Naive thymus-derived CD8-positive, alpha-beta T cell (primary cell): ENCODE measurements around the gene JTB. TPM values are rescaled to one million over a fixed set of nuclear protein-coding genes. Genes with fewer than 3 reads are reported as not detected.

Experiments used
- ATAC-seq, 2 donors: fragments of 150-1000 bp; cut with Tn5 transposase in 1 of 2; sonication (Bioruptor Pico), chemical (Tn5 transposase) in 1 of 2; 1 replicate in 1 of 2; 2 replicates in 1 of 2; pipeline ENCODE4 v1.10.0; 2021; ENCODE audit warnings: mild to moderate bottlenecking in 2 of 2, moderate library complexity in 2 of 2
- POLR2A ChIA-PET: fragments of 350-600 bp; sonication (Branson Sonifier 250); formaldehyde crosslinking; loops from one replicate; lab custom pipeline; 2021; ENCODE audit warnings: antibody characterized with exemption; lab: Charles Lee
- DNase-seq, 10 donors: peaks; one replicate each; pipeline versions ENCODE4 v3.0.0 to v3.0.0-alpha.2; 2020 to 2022
- H3K27ac Mint-ChIP-seq, 10 donors: one replicate each; pipeline ENCODE4 v1.8.0; 2020 to 2022; ENCODE audit warnings: mild to moderate bottlenecking in 10 of 10, mixed read lengths in 10 of 10, moderate library complexity in 4 of 10, inconsistent platforms in 1 of 10
- H3K27me3 Mint-ChIP-seq, 5 donors: one replicate each; pipeline ENCODE4 v1.8.0; 2021 to 2022; ENCODE audit warnings: mixed read lengths in 5 of 5
- H3K36me3 Mint-ChIP-seq, 3 donors: one replicate each; pipeline ENCODE4 v1.8.0; 2020 to 2022; ENCODE audit warnings: mixed read lengths in 3 of 3, mild to moderate bottlenecking in 2 of 3, inconsistent platforms in 1 of 3
- H3K4me1 Mint-ChIP-seq, 4 donors: one replicate each; pipeline ENCODE4 v1.8.0; 2021 to 2022; ENCODE audit warnings: mixed read lengths in 4 of 4
- H3K4me3 Mint-ChIP-seq, 10 donors: one replicate each; pipeline ENCODE4 v1.8.0; 2020 to 2022; ENCODE audit warnings: mild to moderate bottlenecking in 10 of 10, mixed read lengths in 10 of 10, moderate library complexity in 6 of 10, inconsistent platforms in 1 of 10
- H3K9me3 Mint-ChIP-seq, 9 donors: one replicate each; pipeline ENCODE4 v1.8.0; 2020 to 2022; ENCODE audit warnings: mixed read lengths in 9 of 9, mild to moderate bottlenecking in 3 of 9, inconsistent platforms in 1 of 9, moderate library complexity in 1 of 9
- polyA plus RNA-seq, 3 donors: library from polyadenylated mRNA; unstranded; fragments of 300-500 nt; fragmentation: Illumina TruSeq; gene quantifications; one replicate each; pipeline ENCODE4 v1.2.3, GENCODE V29; 2021
- total RNA-seq, 8 experiments: library from RNA in 2 of 8; stranded (reverse) in 2 of 8; gene quantifications; one replicate each; pipeline ENCODE4 v1.2.3 and lab custom pipeline; 2021 to 2026

The JTB gene
- total and polyA plus RNA-seq, 5 experiments from 2014 or later: 120 to 384 (median 302) TPM

GRCh38 chr1:153951801-153952200, 25.7 kb downstream of the JTB start:
- Mint-ChIP-seq H3K4me1 (peaks cover 32 to 58% (median 53%) of the 10 kb centered on the region in 4 donors), H3K27ac (peak overlapping the region in 8 of 10 donors; percentile 24 to 86 (median 60)), H3K27me3 (no peaks in the 10 kb centered on the region), H3K9me3 (no peaks in the 10 kb centered on the region), H3K36me3 (peaks cover 4 to 71% (median 11%) of the 10 kb centered on the region in 3 donors), H3K4me3 (no peak overlapping the region)
- ATAC-seq (no peak), DNase-seq (no peak)
- POLR2A ChIA-PET: interaction anchor here (0.6 to 1.5 kb wide), 2 partner anchors 29 to 419 kb away, joined by 3 to 6 read pairs; partner anchors contain the start of gene GATAD2B

- POLR2A ChIA-PET: interaction anchor here (0.6 to 14.0 kb wide), 4 partner anchors 11 to 418 kb away, joined by 3 to 315 read pairs (median 4); partner anchors contain the start of genes CREB3L4, CRTC2, GATAD2B and JTB
- ATAC-seq: no peak
- H3K9me3 Mint-ChIP-seq: no peaks in the 10 kb centered on the region
- H3K27me3 Mint-ChIP-seq: no peaks in the 10 kb centered on the region
- H3K27ac Mint-ChIP-seq: peak overlapping the region in 4 of 10 donors; percentile 9 to 84 (median 64)
- peaks cover 29 to 53% (median 48%) of the 10 kb centered on the region in 4 donors for H3K4me1 Mint-ChIP-seq
- no peak overlapping the region for H3K4me3 Mint-ChIP-seq
- H3K36me3 Mint-ChIP-seq: peaks cover 4 to 72% (median 11%) of the 10 kb centered on the region in 3 donors
- no peak for DNase-seq
Observed at GRCh38 chr1:153951183-153951582, 26.3 kb downstream of the JTB start.

- H3K27me3 Mint-ChIP-seq: no peaks in the 10 kb centered on the region
- H3K9me3 Mint-ChIP-seq: no peaks in the 10 kb centered on the region
- POLR2A ChIA-PET: interaction anchor here (0.8 to 14.0 kb wide), 23 partner anchors 7 to 326 kb away, joined by 3 to 315 read pairs (median 5); partner anchors contain the start of genes CREB3L4, CRTC2, GATAD2B and ILF2
- peak within 1 kb of the TSS; percentile 91 to 98 (median 94) for H3K4me3 Mint-ChIP-seq
- H3K27ac Mint-ChIP-seq: peak within 1 kb of the TSS; percentile 92 to 98 (median 95)
- DNase-seq (peak; percentile 46 to 85 (median 70)), ATAC-seq (peak; percentile 57 to 60)
- H3K36me3 Mint-ChIP-seq: peaks cover 4 to 65% (median 8%) of the 10 kb centered on the region in 3 donors
- peaks cover 32 to 63% (median 47%) of the 10 kb centered on the region in 4 donors for H3K4me1 Mint-ChIP-seq
Observed at GRCh38 chr1:153946622-153947241, 30.7 kb downstream of the JTB start, which contains the start of gene DENND4B. Gene DENND4B (minus strand): TSS chr1:153946718. CDS start chr1:153944374, 2,344 bp downstream.

- POLR2A ChIA-PET: interaction anchor here (0.5 to 14.0 kb wide), 28 partner anchors 8 to 401 kb away, joined by 3 to 315 read pairs (median 5); partner anchors contain the start of genes CHTOP, CREB3L4, CRTC2 and GATAD2B
- no peaks in the 10 kb centered on the region for H3K9me3 Mint-ChIP-seq
- H3K27ac Mint-ChIP-seq: peak overlapping the region; percentile 92 to 98 (median 95)
- peak; percentile 53 to 83 (median 67) for DNase-seq
- H3K4me3 Mint-ChIP-seq: peak overlapping the region; percentile 91 to 98 (median 94)
- H3K4me1 Mint-ChIP-seq: peaks cover 34 to 61% (median 50%) of the 10 kb centered on the region in 4 donors
- H3K27me3 Mint-ChIP-seq: no peaks in the 10 kb centered on the region
- ATAC-seq: peak; percentile 43 to 56
- H3K36me3 Mint-ChIP-seq: peaks cover 4 to 62% (median 11%) of the 10 kb centered on the region in 3 donors
Observed at GRCh38 chr1:153945795-153946621, 31.5 kb downstream of the JTB start.

- peak; percentile 63 to 93 (median 82) for DNase-seq
- POLR2A ChIA-PET: interaction anchor here (0.5 to 14.0 kb wide), 23 partner anchors 9 to 400 kb away, joined by 3 to 315 read pairs (median 6); partner anchors contain the start of genes CHTOP, CREB3L4, CRTC2 and GATAD2B
- peak; percentile 75 to 85 for ATAC-seq
- peaks cover 0 to 60% (median 6%) of the 10 kb centered on the region in 3 donors for H3K36me3 Mint-ChIP-seq
- peak overlapping the region; percentile 92 to 98 (median 95) for H3K27ac Mint-ChIP-seq
- H3K9me3 Mint-ChIP-seq: no peaks in the 10 kb centered on the region
- H3K4me3 Mint-ChIP-seq: peak overlapping the region; percentile 91 to 98 (median 94)
- peaks cover 31 to 58% (median 49%) of the 10 kb centered on the region in 4 donors for H3K4me1 Mint-ChIP-seq
- H3K27me3 Mint-ChIP-seq: no peaks in the 10 kb centered on the region
Observed at GRCh38 chr1:153945131-153945794, 32.2 kb downstream of the JTB start.

GRCh38 chr1:153944827-153945117, 32.7 kb downstream of the JTB start:
- Mint-ChIP-seq H3K27ac (peak overlapping the region; percentile 92 to 98 (median 95)), H3K4me1 (peaks cover 32 to 60% (median 51%) of the 10 kb centered on the region in 4 donors), H3K27me3 (no peaks in the 10 kb centered on the region), H3K4me3 (peak overlapping the region; percentile 91 to 98 (median 94)), H3K36me3 (peaks cover 0 to 60% (median 7%) of the 10 kb centered on the region in 3 donors), H3K9me3 (no peaks in the 10 kb centered on the region)
- no peak for ATAC-seq
- DNase-seq: no peak
- POLR2A ChIA-PET: interaction anchor here (0.6 to 14.0 kb wide), 20 partner anchors 8 to 399 kb away, joined by 3 to 315 read pairs (median 6); partner anchors contain the start of genes CHTOP, CREB3L4, CRTC2 and GATAD2B

GRCh38 chr1:153944005-153944826, 33.3 kb downstream of the JTB start:
- peaks cover 0 to 62% (median 7%) of the 10 kb centered on the region in 3 donors for H3K36me3 Mint-ChIP-seq
- DNase-seq: peak in 1 of 10 donors; percentile 23
- H3K27me3 Mint-ChIP-seq: no peaks in the 10 kb centered on the region
- H3K4me3 Mint-ChIP-seq: peak overlapping the region; percentile 91 to 98 (median 94)
- peaks cover 34 to 65% (median 51%) of the 10 kb centered on the region in 4 donors for H3K4me1 Mint-ChIP-seq
- no peak for ATAC-seq
- H3K27ac Mint-ChIP-seq: peak overlapping the region; percentile 92 to 98 (median 95)
- POLR2A ChIA-PET: interaction anchor here (0.5 to 14.0 kb wide), 20 partner anchors 10 to 669 kb away, joined by 3 to 315 read pairs (median 6); partner anchors contain the start of genes CHTOP, CREB3L4, CRTC2 and GATAD2B
- H3K9me3 Mint-ChIP-seq: no peaks in the 10 kb centered on the region

GRCh38 chr1:153942766-153943549, 34.5 kb downstream of the JTB start:
- DNase-seq: no peak
- H3K27ac Mint-ChIP-seq: peak overlapping the region; percentile 25 to 92 (median 71)
- no peaks in the 10 kb centered on the region for H3K27me3 Mint-ChIP-seq
- H3K4me1 Mint-ChIP-seq: peaks cover 34 to 57% (median 49%) of the 10 kb centered on the region in 4 donors
- peaks cover 0 to 62% (median 13%) of the 10 kb centered on the region in 3 donors for H3K36me3 Mint-ChIP-seq
- ATAC-seq: no peak
- POLR2A ChIA-PET: interaction anchor here (3.9 to 14.0 kb wide), 6 partner anchors 11 to 48 kb away, joined by 24 to 315 read pairs (median 58); partner anchors contain the start of genes CREB3L4, CRTC2, GATAD2B and JTB
- H3K4me3 Mint-ChIP-seq: peak overlapping the region in 8 of 10 donors; percentile 7 to 93 (median 46)
- no peaks in the 10 kb centered on the region for H3K9me3 Mint-ChIP-seq

- Mint-ChIP-seq H3K9me3 (no peaks in the 10 kb centered on the region), H3K36me3 (peaks cover 0 to 63% (median 15%) of the 10 kb centered on the region in 3 donors)
Observed at GRCh38 chr1:153941826-153942725, 35.4 kb downstream of the JTB start.

More at GRCh38 chr1:153941826-153942725, 35.4 kb downstream of the JTB start:
- Mint-ChIP-seq H3K4me1 (peaks cover 33 to 55% (median 47%) of the 10 kb centered on the region in 4 donors), H3K4me3 (peak overlapping the region in 1 of 10 donors; percentile 45), H3K27ac (peak overlapping the region in 3 of 10 donors; percentile 37 to 48 (median 47)), H3K27me3 (no peaks in the 10 kb centered on the region)
- no peak for DNase-seq
- POLR2A ChIA-PET: interaction anchor here (6.9 to 14.0 kb wide), 2 partner anchors 18 to 20 kb away, joined by 211 to 315 read pairs; partner anchors contain the start of genes CREB3L4, CRTC2, GATAD2B and SLC39A1
- no peak for ATAC-seq
